Thyroid gland (tissue), 4 donors: ENCODE measurements around the gene NPFF.

ENCODE experiments used
- POLR2A ChIP-seq, 2 donors: fragments of 450-650 bp; IDR thresholded peaks; one replicate each; pipeline ENCODE4 v1.6.1; 2017; ENCODE audit warnings: antibody characterized with exemption in 2 of 2, mild to moderate bottlenecking in 2 of 2, moderate library complexity in 1 of 2
- TF ChIP-seq, protein P1 (sequence below), 6 experiments: fragments of 200-600 bp in 3 of 6; fragments of 450-650 bp in 3 of 6; sonication (generic) in 3 of 6; IDR thresholded peaks; one replicate each; pipeline ENCODE4 v1.5.1; 2016 to 2019; ENCODE audit warnings: antibody characterized with exemption in 6 of 6, mild to moderate bottlenecking in 2 of 6, inconsistent platforms in 1 of 6, moderate library complexity in 1 of 6

- TF ChIP-seq POLR2A (IDR thresholded peaks at IDR 0.05) = no peak
- TF ChIP-seq, protein P1, sequence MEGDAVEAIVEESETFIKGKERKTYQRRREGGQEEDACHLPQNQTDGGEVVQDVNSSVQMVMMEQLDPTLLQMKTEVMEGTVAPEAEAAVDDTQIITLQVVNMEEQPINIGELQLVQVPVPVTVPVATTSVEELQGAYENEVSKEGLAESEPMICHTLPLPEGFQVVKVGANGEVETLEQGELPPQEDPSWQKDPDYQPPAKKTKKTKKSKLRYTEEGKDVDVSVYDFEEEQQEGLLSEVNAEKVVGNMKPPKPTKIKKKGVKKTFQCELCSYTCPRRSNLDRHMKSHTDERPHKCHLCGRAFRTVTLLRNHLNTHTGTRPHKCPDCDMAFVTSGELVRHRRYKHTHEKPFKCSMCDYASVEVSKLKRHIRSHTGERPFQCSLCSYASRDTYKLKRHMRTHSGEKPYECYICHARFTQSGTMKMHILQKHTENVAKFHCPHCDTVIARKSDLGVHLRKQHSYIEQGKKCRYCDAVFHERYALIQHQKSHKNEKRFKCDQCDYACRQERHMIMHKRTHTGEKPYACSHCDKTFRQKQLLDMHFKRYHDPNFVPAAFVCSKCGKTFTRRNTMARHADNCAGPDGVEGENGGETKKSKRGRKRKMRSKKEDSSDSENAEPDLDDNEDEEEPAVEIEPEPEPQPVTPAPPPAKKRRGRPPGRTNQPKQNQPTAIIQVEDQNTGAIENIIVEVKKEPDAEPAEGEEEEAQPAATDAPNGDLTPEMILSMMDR (IDR thresholded peaks at IDR 0.05) = no peak
Measured at GRCh38 chr12:53499266-53500141, 7.8 kb downstream of the NPFF start, which contains the start of gene MAP3K12.
